RWPE1 (cell line): ENCODE results near the gene LMTK2.
A peak's percentile ranks its signal among the peaks of the same experiment; 100 is the strongest.

Source experiments
- CTCF ChIA-PET: fragments of 350-600 bp; sonication (Branson Sonifier 250); formaldehyde crosslinking; extraction: SDS; loops from one replicate; lab custom pipeline; 2021; lab: Yijun Ruan, JAX
- POLR2A ChIA-PET: fragments of 400-600 bp; formaldehyde crosslinking; extraction: SDS; loops from one replicate; lab custom pipeline; 2020; ENCODE audit warnings: antibody characterized with exemption; ENCODE audit not compliant: low non-redundant PET; lab: Yijun Ruan, JAX
- DNase-seq: peaks from one replicate; pipeline ENCODE4 v3.0.0; 2012; ENCODE audit warnings: low spot score
- H3K27ac ChIP-seq: fragments of 450-650 bp; 2 replicates; pipeline ENCODE4 v1.5.1; 2017
- CTCF ChIP-seq: fragments of 450-650 bp; conservative IDR thresholded peaks from 2 replicates; pipeline ENCODE4 v1.5.1; 2017; ENCODE audit warnings: low read depth, mild to moderate bottlenecking

LMTK2 gene

DNA sequence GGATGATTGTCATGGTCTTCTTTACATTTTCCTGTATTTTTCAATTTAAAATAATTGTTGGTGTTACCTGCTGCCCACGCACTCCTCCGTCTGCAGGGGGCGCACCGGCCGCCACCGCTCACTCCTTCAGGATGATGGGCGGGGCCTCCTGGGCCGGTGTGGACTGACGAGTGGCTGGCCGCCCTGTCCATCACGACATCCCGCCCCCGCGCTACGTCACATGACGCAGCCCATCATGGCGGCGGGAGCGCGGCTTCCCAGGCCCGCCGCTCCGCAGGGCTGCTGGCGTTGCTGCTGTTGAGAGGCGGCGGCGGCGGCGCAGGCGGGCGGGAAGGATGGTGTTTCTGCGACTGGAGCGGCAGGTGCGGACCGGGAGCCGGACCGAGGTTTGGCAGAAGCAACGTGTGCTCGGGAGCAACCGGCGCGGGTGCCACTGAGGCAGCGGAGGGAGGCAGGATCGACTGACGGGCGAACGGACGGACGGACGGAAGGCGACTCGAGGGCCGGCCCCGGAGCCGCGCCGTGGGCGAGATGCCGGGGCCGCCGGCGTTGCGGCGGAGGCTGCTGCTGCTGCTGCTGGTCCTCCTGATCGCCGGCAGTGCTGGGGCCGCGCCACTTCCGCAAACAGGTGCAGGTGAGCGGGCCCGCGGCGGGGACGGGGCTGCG lies at the start of gene LMTK2:
Gene LMTK2 (plus strand): TSS at position 216 of the 666 bp plus-strand sequence. CDS start 316 bp downstream, at position 532.
- POLR2A ChIA-PET: interaction anchor here (0.7 kb wide), 1 partner anchor 14 kb away, joined by 3 read pairs; no protein-coding TSS in a partner anchor
- peak; percentile 98 for DNase-seq
- H3K27ac ChIP-seq: peak within 1 kb of the TSS; percentile 65
- peak; percentile 99 for TF ChIP-seq CTCF
- CTCF ChIA-PET: interaction anchor here (0.7 to 1.6 kb wide), 8 partner anchors 11 to 675 kb away, joined by 3 to 16 read pairs (median 4); no protein-coding TSS in a partner anchor

- no peak for DNase-seq
- CTCF ChIA-PET: no interaction called here
- POLR2A ChIA-PET: no interaction called here
- no peak for TF ChIP-seq CTCF
- H3K27ac ChIP-seq: peak overlapping the region; percentile 92
Measured at GRCh38 chr7:98057157-98057556, 49.5 kb upstream of the LMTK2 start.

- peak overlapping the region; percentile 92; the same call in 1 of the 2 replicates for H3K27ac ChIP-seq
- ChIA-PET CTCF (no interaction called here), POLR2A (interaction anchor here (0.7 kb wide), 1 partner anchor 156 kb away, joined by 4 read pairs; no protein-coding TSS in a partner anchor)
- no peak for TF ChIP-seq CTCF
- DNase-seq: no peak
Measured at GRCh38 chr7:98058186-98058585, 48.5 kb upstream of the LMTK2 start.

DNA sequence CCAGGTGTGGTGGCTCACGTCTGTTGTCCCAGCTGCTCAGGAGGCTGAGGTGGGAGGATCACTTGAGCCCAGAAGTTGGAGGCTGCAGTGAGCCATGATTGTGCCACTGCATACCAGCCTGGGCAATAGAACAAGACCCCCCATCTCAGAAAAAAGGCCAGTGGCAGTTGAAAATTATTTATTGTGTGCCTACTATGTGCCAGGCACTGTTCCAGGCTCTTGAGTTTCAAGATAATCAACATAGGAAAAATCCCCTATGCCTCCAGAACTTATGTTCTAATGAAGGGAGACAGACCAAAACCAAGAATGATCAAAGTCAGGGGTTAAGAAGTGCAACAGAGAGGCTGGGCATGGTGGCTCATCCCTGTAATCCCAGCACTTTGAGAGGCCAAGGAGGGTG lies 42.4 kb upstream of the LMTK2 start:
- no peak for DNase-seq
- TF ChIP-seq CTCF: no peak
- H3K27ac ChIP-seq: no peak overlapping the region
- ChIA-PET POLR2A (no interaction called here), CTCF (interaction anchor here (0.6 kb wide), 1 partner anchor 10 kb away, joined by 3 read pairs; no protein-coding TSS in a partner anchor)

- no peak for TF ChIP-seq CTCF
- CTCF ChIA-PET: interaction anchor here (0.6 kb wide), 1 partner anchor 16 kb away, joined by 5 read pairs; no protein-coding TSS in a partner anchor
- no peak overlapping the region for H3K27ac ChIP-seq
- POLR2A ChIA-PET: no interaction called here
- no peak for DNase-seq
Measured at GRCh38 chr7:98066208-98066607, 40.5 kb upstream of the LMTK2 start.

DNA sequence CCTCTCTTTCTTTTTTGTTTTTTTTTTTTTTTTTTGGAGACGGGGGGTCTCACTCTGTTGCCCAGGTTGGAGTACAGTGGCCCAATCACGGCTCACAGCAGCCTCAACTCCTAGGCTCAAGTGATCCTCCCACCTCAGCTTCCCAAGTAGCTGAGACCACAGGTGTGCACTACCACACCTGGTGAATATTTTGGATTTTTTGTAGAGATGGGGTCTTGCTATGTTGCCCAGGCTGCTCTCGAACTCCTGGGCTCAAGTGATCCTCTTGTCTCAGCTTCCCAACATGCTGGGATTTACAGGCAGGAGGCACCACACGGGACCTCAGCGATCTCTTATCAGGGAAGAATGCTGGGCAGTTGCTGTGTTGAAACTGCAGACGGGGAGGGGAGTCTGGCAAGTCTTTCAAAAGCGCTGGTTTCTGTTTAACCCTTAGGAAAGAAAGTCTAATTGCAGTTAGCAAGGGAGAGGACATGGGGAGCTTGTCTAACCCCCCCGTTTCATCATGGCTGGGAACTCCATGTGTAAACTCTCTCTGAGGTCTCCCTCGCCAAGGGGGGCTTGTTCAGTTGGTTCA lies 39.6 kb upstream of the LMTK2 start:
- no peak overlapping the region for H3K27ac ChIP-seq
- ChIA-PET POLR2A (no interaction called here), CTCF (no interaction called here)
- TF ChIP-seq CTCF: no peak
- DNase-seq: no peak
